Panc1 (cell line): ENCODE data around the gene NELL2. TPM values are rescaled to one million over a fixed set of nuclear protein-coding genes. Genes with fewer than 3 reads are reported as not detected.

ENCODE experiments used
- ATAC-seq: fragments of 200-7000 bp; cut with Tn5 transposase; 2 replicates; pipeline ENCODE4 v1.9.1; 2020; ENCODE audit warnings: mild to moderate bottlenecking, moderate library complexity
- BruUV-seq: library from RNA; stranded (reverse); fragments of 400-500 nt; replicated peaks from 2 replicates; lab custom pipeline; 2021; lab: Mats Ljungman, UMichigan
- CTCF ChIA-PET: fragments of 300-600 bp; sonication (Branson Sonifier 250); formaldehyde crosslinking; loops from one replicate; lab custom pipeline; 2022; ENCODE audit warnings: antibody characterized with exemption; lab: Charles Lee
- POLR2A ChIA-PET: fragments of 300-600 bp; sonication (Branson Sonifier 250); formaldehyde crosslinking; loops from one replicate; lab custom pipeline; 2022; ENCODE audit warnings: antibody characterized with exemption; lab: Charles Lee
- DNase-seq: peaks from one replicate; pipeline ENCODE4 v3.0.0-alpha.2; 2010; ENCODE audit warnings: low read depth, low spot score
- H3K27ac ChIP-seq: 2 replicates; pipeline ENCODE4 v1.5.1; 2011; ENCODE audit warnings: mild to moderate bottlenecking, low read length, inconsistent platforms
- H3K27me3 ChIP-seq: fragments of 200-500 bp; sonication (Bioruptor generic); 2 replicates; pipeline ENCODE4 v1.6.0; 2014; ENCODE audit warnings: low read length, inconsistent platforms; ENCODE audit not compliant: control insufficient read depth, insufficient read depth
- H3K36me3 ChIP-seq: fragments of 200-500 bp; sonication (Bioruptor generic); 2 replicates; pipeline ENCODE4 v1.5.1; 2014; ENCODE audit warnings: inconsistent platforms, mild to moderate bottlenecking, low read length, moderate library complexity; ENCODE audit not compliant: control insufficient read depth, insufficient read depth
- H3K4me1 ChIP-seq: 2 replicates; pipeline ENCODE4 v1.5.1; 2011; ENCODE audit warnings: inconsistent platforms, mild to moderate bottlenecking, low read length, moderate library complexity; ENCODE audit not compliant: control insufficient read depth, insufficient read depth
- H3K4me3 ChIP-seq, 2 experiments: 2 replicates each; pipeline ENCODE4 v1.5.1; 2011 to 2012; ENCODE audit warnings: low read depth in 2 of 2, low read length in 2 of 2, mild to moderate bottlenecking in 2 of 2, inconsistent platforms in 1 of 2, moderate library complexity in 1 of 2
- H3K9me3 ChIP-seq: fragments of 200-500 bp; sonication (Bioruptor generic); 2 replicates; pipeline ENCODE4 v1.5.1; 2014; ENCODE audit warnings: low read depth, mild to moderate bottlenecking, inconsistent platforms, low read length, moderate library complexity; ENCODE audit not compliant: control insufficient read depth, insufficient read depth
- CTCF ChIP-seq: fragments of 450-650 bp; IDR thresholded peaks from 2 replicates; pipeline ENCODE4 v1.5.1; 2017; ENCODE audit warnings: mild to moderate bottlenecking
- POLR2AphosphoS5 ChIP-seq: IDR thresholded peaks from 2 replicates; pipeline ENCODE4 v1.6.1; 2012; ENCODE audit warnings: mild to moderate bottlenecking, low read depth, low read length, moderate library complexity
- REST ChIP-seq, 2 experiments: IDR thresholded peaks; 2 replicates each; pipeline ENCODE4 v1.6.1; 2011 to 2012; ENCODE audit warnings: low read depth in 2 of 2, control low read depth in 1 of 2, low read length in 1 of 2, mild to moderate bottlenecking in 1 of 2, moderate library complexity in 1 of 2; ENCODE audit not compliant: insufficient read depth in 1 of 2
- SIN3A ChIP-seq: IDR thresholded peaks from 2 replicates; pipeline ENCODE4 v1.6.1; 2012; ENCODE audit warnings: low read depth, mild to moderate bottlenecking, low read length, moderate library complexity, borderline replicate concordance; ENCODE audit not compliant: insufficient read depth
- TCF7L2 ChIP-seq: IDR thresholded peaks from 2 replicates; pipeline ENCODE4 v1.6.1; 2011; ENCODE audit warnings: mild to moderate bottlenecking, low read depth, low read length, inconsistent platforms
- in situ Hi-C: cut with HindIII; loops from 2 replicates; pipeline ENCODE4 v1.10.0; 2016; ENCODE audit warnings: low sequenced_read_pairs, low pct_unique_long_range_greater_than_20kb
- intact Hi-C: fragments of 100-400 bp; cut with micrococcal nuclease; formaldehyde crosslinking; loops from one replicate; pipeline ENCODE4 v1.10.0; 2022; ENCODE audit not compliant: unreplicated experiment
- total RNA-seq: library from RNA; stranded (reverse); gene quantifications from one replicate; pipeline ENCODE4 v1.2.1, GENCODE V29; 2021; ENCODE audit not compliant: unreplicated experiment

The NELL2 gene
- total RNA-seq, 1 experiment from 2014 or later, result 0.28 TPM

- TF ChIP-seq SIN3A (no peak), REST (IDR thresholded peaks at IDR 0.05; ENCODE audit: insufficient read depth in 1 of 2, low read depth in 2 of 2, low read length in 1 of 2) (no peak), POLR2AphosphoS5 (no peak), TCF7L2 (no peak), CTCF (no peak)
- no peak for DNase-seq
- Histone ChIP-seq H3K27ac (no peak overlapping the region), H3K4me1 (no peaks in the 10 kb centered on the region), H3K4me3 (no peak overlapping the region), H3K9me3 (no peaks in the 10 kb centered on the region), H3K36me3 (no peaks in the 10 kb centered on the region), H3K27me3 (no peaks in the 10 kb centered on the region)
- BruUV-seq, result no TSS peak
- ChIA-PET CTCF (no interaction called here), POLR2A (no interaction called here)
- ATAC-seq, result no peak
- intact Hi-C loops, result no loop called here
- in situ Hi-C loops, result no loop called here
Observed at GRCh38 chr12:44649693-44650092, 226.4 kb downstream of the NELL2 start.

GRCh38 chr12:44647917-44648690 is 228.0 kb downstream of the NELL2 start:
- H3K4me1 ChIP-seq, result no peaks in the 10 kb centered on the region
- BruUV-seq, result no TSS peak
- POLR2A ChIA-PET, result no interaction called here
- no peaks in the 10 kb centered on the region for H3K27me3 ChIP-seq
- H3K27ac ChIP-seq, result no peak overlapping the region
- no peaks in the 10 kb centered on the region for H3K36me3 ChIP-seq
- in situ Hi-C loops (no loop called here), intact Hi-C loops (no loop called here)
- CTCF ChIA-PET, result no interaction called here
- ATAC-seq (no peak), DNase-seq (no peak)
- H3K4me3 ChIP-seq, result no peak overlapping the region
- TF ChIP-seq TCF7L2 (no peak), SIN3A (no peak), POLR2AphosphoS5 (no peak)
- no peaks in the 10 kb centered on the region for H3K9me3 ChIP-seq
